C4-2B (cell line): ENCODE data around the gene ISYNA1.
A peak's percentile ranks its signal among the peaks of the same experiment; 100 is the strongest.

Experiments
- H3K27ac ChIP-seq: fragments of 450-650 bp; 2 replicates; pipeline ENCODE4 v1.5.1; 2017
- CTCF ChIP-seq: fragments of 450-650 bp; conservative IDR thresholded peaks from 2 replicates; pipeline ENCODE4 v1.5.1; 2017; ENCODE audit warnings: mild to moderate bottlenecking
- ZFX ChIP-seq: fragments of 450-650 bp; IDR thresholded peaks from 2 replicates; pipeline ENCODE4 v1.6.1; 2017

The ISYNA1 gene

GRCh38 chr19:18423258-18424020 is 14.5 kb downstream of the ISYNA1 start:
- H3K27ac ChIP-seq = no peak overlapping the region
- TF ChIP-seq ZFX = no peak
- no peak for TF ChIP-seq CTCF

- TF ChIP-seq ZFX (no peak), CTCF (no peak)
- H3K27ac ChIP-seq = no peak overlapping the region
Observed at GRCh38 chr19:18422530-18423191, 15.3 kb downstream of the ISYNA1 start.

- no peak overlapping the region for H3K27ac ChIP-seq
- TF ChIP-seq CTCF (no peak), ZFX (no peak)
Observed at GRCh38 chr19:18421371-18421959, 16.5 kb downstream of the ISYNA1 start.

GRCh38 chr19:18420930-18421329 is 17.0 kb downstream of the ISYNA1 start:
- no peak overlapping the region for H3K27ac ChIP-seq
- TF ChIP-seq ZFX (no peak), CTCF (no peak)

GRCh38 chr19:18419699-18420460 is 18.1 kb downstream of the ISYNA1 start:
- TF ChIP-seq CTCF (peak; percentile 59; the same call in 1 of the 2 replicates), ZFX (peak; percentile 33; the same call in 1 of the 2 replicates)
- H3K27ac ChIP-seq = peak overlapping the region; percentile 84

DNA sequence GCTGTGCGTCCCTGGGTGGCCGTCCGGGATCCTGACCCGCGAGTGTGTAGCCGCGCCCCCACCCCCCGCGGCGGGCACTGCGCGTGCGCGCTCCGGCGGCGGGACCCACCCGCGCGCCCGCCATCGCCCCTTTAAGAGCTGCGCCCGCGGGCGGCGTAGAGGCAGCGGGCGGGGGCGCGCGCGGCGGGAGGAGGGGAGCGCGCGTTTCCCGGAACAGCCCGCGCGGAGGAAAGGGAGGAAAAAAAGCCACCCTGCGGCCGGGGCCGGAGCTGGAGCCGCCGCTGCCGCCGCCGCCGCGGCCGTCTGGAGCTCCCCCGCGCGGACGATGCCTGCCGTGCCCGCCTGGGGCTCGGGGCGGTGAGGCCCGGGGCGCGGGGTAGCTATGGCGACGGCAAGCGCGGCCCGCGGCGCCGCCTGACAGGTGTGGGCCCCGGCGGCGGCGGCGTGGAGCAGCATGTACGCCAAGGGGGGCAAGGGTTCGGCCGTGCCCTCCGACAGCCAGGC is 18.7 kb downstream of the ISYNA1 start, which contains the start of gene SSBP4:
Gene SSBP4 (plus strand): TSS at position 204 of the 504 bp plus-strand sequence. CDS start 251 bp downstream, at position 455.
- H3K27ac ChIP-seq = peak within 1 kb of the TSS; percentile 84
- TF ChIP-seq CTCF = peak; percentile 92
- TF ChIP-seq ZFX = peak; percentile 62; the same call in 1 of the 2 replicates
